ENCODE results near the gene ROR1.
A peak's percentile ranks its signal among the peaks of the same experiment; 100 is the strongest.

Gene ROR1

DNA sequence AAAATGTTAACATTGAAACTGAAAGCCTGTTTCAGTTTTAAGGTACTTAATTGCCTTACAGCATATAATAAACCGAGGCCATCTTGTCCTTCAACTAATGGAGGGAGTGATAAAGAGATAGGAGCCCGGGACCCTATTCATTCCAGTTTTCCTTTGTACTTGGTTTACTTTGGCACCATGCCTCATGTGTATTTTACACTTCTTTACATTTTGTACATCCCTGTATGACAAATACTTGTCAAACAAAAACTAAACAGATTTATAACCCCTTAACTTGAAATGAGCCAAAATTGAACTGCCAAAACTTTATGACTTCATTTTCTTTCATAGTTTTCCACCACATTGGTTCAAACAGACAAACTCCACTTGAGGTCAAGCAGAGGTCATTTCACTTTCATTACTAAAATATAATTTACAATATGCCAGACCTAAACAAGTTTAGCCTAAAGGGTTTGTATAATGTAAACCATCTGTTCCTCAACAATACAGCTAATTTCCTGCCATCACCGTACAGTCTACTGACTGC lies 398.7 kb downstream of the ROR1 start:
- ATAC-seq (ENCODE audit: low read depth), result peak; percentile 44; the same call in 2 of the 3 replicates
- H3K36me3 ChIP-seq (ENCODE audit: low read depth), result no peaks in the 10 kb centered on the region
- TF ChIP-seq, protein P1, sequence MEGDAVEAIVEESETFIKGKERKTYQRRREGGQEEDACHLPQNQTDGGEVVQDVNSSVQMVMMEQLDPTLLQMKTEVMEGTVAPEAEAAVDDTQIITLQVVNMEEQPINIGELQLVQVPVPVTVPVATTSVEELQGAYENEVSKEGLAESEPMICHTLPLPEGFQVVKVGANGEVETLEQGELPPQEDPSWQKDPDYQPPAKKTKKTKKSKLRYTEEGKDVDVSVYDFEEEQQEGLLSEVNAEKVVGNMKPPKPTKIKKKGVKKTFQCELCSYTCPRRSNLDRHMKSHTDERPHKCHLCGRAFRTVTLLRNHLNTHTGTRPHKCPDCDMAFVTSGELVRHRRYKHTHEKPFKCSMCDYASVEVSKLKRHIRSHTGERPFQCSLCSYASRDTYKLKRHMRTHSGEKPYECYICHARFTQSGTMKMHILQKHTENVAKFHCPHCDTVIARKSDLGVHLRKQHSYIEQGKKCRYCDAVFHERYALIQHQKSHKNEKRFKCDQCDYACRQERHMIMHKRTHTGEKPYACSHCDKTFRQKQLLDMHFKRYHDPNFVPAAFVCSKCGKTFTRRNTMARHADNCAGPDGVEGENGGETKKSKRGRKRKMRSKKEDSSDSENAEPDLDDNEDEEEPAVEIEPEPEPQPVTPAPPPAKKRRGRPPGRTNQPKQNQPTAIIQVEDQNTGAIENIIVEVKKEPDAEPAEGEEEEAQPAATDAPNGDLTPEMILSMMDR (IDR thresholded peaks at IDR 0.05; ENCODE audit: poor library complexity, severe bottlenecking), result no peak
- H3K4me3 ChIP-seq (ENCODE audit: severe bottlenecking), result no peak overlapping the region
- peak overlapping the region; percentile 22 for H3K27ac ChIP-seq (ENCODE audit: poor library complexity, severe bottlenecking)
- H3K27me3 ChIP-seq (ENCODE audit: insufficient read depth, poor library complexity, severe bottlenecking), result no peaks in the 10 kb centered on the region
- H3K4me1 ChIP-seq (ENCODE audit: insufficient read depth, poor library complexity, severe bottlenecking), result peaks cover 17% of the 10 kb centered on the region
- no peaks in the 10 kb centered on the region for H3K9me3 ChIP-seq (ENCODE audit: severe bottlenecking)
- no peak for DNase-seq (ENCODE audit: low spot score)

DNA sequence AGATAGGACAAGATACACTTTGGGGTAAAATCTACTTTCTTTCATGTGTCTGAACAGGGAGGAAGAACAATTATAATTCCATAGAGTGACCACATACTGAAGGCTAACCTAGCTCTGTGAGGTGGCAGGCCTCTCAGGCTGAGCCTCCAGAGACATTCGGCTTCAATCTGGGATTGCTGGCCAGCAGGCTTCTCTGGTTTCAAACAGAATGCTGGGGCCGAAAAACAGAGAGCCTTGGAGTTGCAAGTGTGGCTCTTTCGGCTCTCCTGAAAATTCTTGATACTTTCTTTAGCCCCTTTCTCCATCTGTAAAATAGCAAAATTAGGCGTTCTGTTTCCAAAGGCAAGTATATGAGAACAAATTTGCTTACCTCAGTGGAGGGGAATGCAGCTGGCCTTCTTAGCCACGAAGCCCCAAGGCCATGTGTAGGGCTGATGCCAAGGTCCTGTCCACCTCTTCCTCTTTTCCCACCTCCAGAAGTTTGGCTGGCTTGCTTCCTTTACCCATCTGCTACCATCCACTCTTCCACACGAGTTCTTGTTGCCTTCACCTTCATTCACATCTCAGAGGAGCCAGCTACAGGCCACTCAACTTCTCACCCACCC lies 399.6 kb downstream of the ROR1 start:
- Histone ChIP-seq H3K9me3 (ENCODE audit: severe bottlenecking) (no peaks in the 10 kb centered on the region), H3K4me1 (ENCODE audit: insufficient read depth, poor library complexity, severe bottlenecking) (peaks cover 17% of the 10 kb centered on the region), H3K27me3 (ENCODE audit: insufficient read depth, poor library complexity, severe bottlenecking) (no peaks in the 10 kb centered on the region), H3K36me3 (ENCODE audit: low read depth) (no peaks in the 10 kb centered on the region), H3K27ac (ENCODE audit: poor library complexity, severe bottlenecking) (no peak overlapping the region), H3K4me3 (ENCODE audit: severe bottlenecking) (no peak overlapping the region)
- ATAC-seq (ENCODE audit: low read depth) (no peak), DNase-seq (ENCODE audit: low spot score) (no peak)
- TF ChIP-seq, protein P1 (IDR thresholded peaks at IDR 0.05; ENCODE audit: poor library complexity, severe bottlenecking), result no peak

DNA sequence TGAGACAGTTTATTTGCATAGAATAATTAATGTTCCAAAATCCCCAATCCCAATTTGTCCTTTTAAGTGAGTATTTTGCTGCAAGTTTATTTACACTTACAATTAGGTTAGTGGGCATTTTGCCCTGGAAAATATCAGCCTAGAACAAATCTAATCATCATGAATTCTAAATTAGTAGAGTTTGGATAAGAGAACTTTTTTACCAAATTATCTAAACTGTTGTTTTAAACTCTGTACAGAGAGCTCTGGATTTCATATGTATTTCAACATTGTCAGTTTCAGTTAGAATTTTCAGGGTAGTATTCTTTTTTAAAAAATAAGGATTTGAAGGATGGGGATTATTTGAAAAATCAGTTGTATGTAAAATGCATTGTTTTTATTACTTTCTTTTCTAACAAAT lies 401.8 kb downstream of the ROR1 start:
- Histone ChIP-seq H3K4me1 (ENCODE audit: insufficient read depth, poor library complexity, severe bottlenecking) (peaks cover 17% of the 10 kb centered on the region), H3K27ac (ENCODE audit: poor library complexity, severe bottlenecking) (no peak overlapping the region), H3K9me3 (ENCODE audit: severe bottlenecking) (no peaks in the 10 kb centered on the region), H3K36me3 (ENCODE audit: low read depth) (no peaks in the 10 kb centered on the region), H3K27me3 (ENCODE audit: insufficient read depth, poor library complexity, severe bottlenecking) (no peaks in the 10 kb centered on the region), H3K4me3 (ENCODE audit: severe bottlenecking) (no peak overlapping the region)
- ATAC-seq (ENCODE audit: low read depth) (no peak), DNase-seq (ENCODE audit: low spot score) (no peak)
- TF ChIP-seq, protein P1 (IDR thresholded peaks at IDR 0.05; ENCODE audit: poor library complexity, severe bottlenecking), result no peak

DNA sequence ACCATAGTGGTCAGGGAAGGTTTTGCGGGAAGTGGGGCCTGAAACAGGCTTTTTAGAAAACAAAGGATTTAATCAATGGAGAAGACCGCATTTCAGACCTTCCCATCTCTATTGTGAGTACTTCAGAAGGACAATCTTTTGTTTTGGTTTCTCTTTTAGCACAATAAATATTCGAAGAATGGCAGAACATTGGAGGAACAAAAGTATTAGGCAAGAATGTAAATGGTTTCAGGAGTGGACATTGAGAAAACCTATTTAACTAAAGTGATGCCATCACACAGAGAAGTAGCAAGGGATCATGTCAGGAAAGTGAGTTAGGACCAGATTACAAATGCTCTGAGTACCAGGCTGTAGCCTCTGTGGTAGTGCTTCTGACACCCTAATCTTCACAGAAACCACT lies 402.8 kb downstream of the ROR1 start:
- no peak overlapping the region for H3K4me3 ChIP-seq (ENCODE audit: severe bottlenecking)
- TF ChIP-seq, protein P1 (IDR thresholded peaks at IDR 0.05; ENCODE audit: poor library complexity, severe bottlenecking), result no peak
- peaks cover 13% of the 10 kb centered on the region for H3K4me1 ChIP-seq (ENCODE audit: insufficient read depth, poor library complexity, severe bottlenecking)
- no peaks in the 10 kb centered on the region for H3K9me3 ChIP-seq (ENCODE audit: severe bottlenecking)
- no peaks in the 10 kb centered on the region for H3K36me3 ChIP-seq (ENCODE audit: low read depth)
- no peak overlapping the region for H3K27ac ChIP-seq (ENCODE audit: poor library complexity, severe bottlenecking)
- H3K27me3 ChIP-seq (ENCODE audit: insufficient read depth, poor library complexity, severe bottlenecking), result no peaks in the 10 kb centered on the region
- ATAC-seq (ENCODE audit: low read depth) (no peak), DNase-seq (ENCODE audit: low spot score) (no peak)

DNA sequence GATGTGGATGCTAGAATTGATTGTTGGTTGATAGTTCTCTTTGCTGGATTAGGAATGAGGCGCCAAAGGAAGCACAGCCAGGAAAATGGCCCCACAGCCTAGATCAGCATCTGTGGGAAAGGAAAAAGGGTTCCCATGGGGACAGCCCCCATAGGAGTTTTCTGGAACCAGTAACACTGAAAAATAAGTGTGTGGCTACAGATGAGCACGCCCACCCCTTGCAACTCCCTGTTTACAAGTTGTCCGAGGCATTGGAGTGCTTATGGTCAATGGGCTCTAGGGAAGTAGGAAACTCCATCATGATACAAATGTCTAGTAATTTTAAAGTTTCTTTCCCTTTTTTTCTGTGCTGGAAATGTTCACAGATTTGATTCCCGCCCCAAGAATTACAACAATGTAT lies 405.8 kb downstream of the ROR1 start:
- H3K4me1 ChIP-seq (ENCODE audit: insufficient read depth, poor library complexity, severe bottlenecking), result peaks cover 5% of the 10 kb centered on the region
- ATAC-seq (ENCODE audit: low read depth) (no peak), DNase-seq (ENCODE audit: low spot score) (no peak)
- no peaks in the 10 kb centered on the region for H3K36me3 ChIP-seq (ENCODE audit: low read depth)
- no peaks in the 10 kb centered on the region for H3K27me3 ChIP-seq (ENCODE audit: insufficient read depth, poor library complexity, severe bottlenecking)
- H3K9me3 ChIP-seq (ENCODE audit: severe bottlenecking), result no peaks in the 10 kb centered on the region
- no peak overlapping the region for H3K27ac ChIP-seq (ENCODE audit: poor library complexity, severe bottlenecking)
- TF ChIP-seq, protein P1 (IDR thresholded peaks at IDR 0.05; ENCODE audit: poor library complexity, severe bottlenecking), result no peak
- no peak overlapping the region for H3K4me3 ChIP-seq (ENCODE audit: severe bottlenecking)

All from RWPE2 (cell line).